WI38 (cell line): ENCODE data around the gene TNFRSF25.
"Not testable (repeated sequence)": the region's sequence is repeated elsewhere in the genome, so short reads cannot be mapped to it uniquely, and the experiment has no call there.

Experiments
- H3K4me3 ChIP-seq: 2 replicates; pipeline ENCODE4 v1.5.1; 2011; ENCODE audit warnings: low read depth, mild to moderate bottlenecking, control low read depth, low read length
- TF ChIP-seq, protein P1 (sequence below): IDR thresholded peaks from 2 replicates; pipeline ENCODE4 v1.5.1; 2012; ENCODE audit warnings: low read depth, mild to moderate bottlenecking, control low read depth, low read length

The TNFRSF25 gene

DNA sequence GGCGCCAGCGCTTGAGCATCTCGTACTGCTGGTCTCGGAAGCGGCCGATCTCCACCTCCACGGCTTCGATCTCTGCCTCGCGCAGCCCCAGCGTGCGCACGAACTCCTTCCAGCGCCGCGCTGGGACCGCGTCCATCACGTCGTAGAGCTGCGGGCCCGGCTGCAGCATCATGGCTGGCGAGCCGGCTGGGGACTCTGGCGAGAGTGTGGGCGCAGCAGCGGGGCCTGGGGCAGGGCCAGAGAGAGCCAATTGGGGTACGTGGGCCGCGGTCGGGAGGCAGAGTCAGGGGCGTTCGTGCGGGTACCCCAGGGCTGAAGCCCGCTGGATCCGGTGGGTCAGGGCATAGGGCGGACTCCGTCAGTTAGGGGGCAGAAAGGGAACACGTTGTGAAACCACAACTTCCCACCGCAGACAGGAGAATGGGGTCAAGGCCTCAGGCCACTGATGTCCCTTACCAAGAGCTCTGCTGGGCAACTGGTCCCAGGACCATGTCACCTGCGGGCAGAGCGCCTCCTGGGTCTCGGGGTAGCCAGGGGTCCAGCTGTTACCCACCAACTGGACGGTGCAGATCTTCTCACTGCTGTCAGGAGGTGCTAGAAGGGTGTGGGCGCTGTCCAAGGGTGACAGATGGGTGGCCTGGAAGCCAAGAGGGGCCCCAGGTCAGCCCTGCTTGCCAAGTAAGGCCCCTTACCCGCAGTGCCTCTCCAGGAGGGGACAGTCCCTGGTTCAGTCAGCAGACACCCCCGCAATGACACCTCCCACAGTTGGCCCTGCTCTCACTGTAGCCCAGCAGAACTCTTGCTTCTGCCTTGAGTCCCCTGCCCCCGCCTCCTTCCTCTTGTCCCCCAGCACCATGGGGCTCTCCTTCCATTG, 4.2 kb downstream of the TNFRSF25 start:
- TF ChIP-seq, protein P1, sequence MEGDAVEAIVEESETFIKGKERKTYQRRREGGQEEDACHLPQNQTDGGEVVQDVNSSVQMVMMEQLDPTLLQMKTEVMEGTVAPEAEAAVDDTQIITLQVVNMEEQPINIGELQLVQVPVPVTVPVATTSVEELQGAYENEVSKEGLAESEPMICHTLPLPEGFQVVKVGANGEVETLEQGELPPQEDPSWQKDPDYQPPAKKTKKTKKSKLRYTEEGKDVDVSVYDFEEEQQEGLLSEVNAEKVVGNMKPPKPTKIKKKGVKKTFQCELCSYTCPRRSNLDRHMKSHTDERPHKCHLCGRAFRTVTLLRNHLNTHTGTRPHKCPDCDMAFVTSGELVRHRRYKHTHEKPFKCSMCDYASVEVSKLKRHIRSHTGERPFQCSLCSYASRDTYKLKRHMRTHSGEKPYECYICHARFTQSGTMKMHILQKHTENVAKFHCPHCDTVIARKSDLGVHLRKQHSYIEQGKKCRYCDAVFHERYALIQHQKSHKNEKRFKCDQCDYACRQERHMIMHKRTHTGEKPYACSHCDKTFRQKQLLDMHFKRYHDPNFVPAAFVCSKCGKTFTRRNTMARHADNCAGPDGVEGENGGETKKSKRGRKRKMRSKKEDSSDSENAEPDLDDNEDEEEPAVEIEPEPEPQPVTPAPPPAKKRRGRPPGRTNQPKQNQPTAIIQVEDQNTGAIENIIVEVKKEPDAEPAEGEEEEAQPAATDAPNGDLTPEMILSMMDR, result no peak
- H3K4me3 ChIP-seq, result no peak overlapping the region

GRCh38 chr1:6461051-6461530, 4.9 kb downstream of the TNFRSF25 start:
- TF ChIP-seq, protein P1, result no peak
- no peak overlapping the region for H3K4me3 ChIP-seq

GRCh38 chr1:6460301-6461050, 5.5 kb downstream of the TNFRSF25 start:
- TF ChIP-seq, protein P1, result no peak
- no peak overlapping the region for H3K4me3 ChIP-seq

- no peak overlapping the region for H3K4me3 ChIP-seq
- TF ChIP-seq, protein P1, result no peak
Measured at GRCh38 chr1:6459850-6460265, 6.1 kb downstream of the TNFRSF25 start.

DNA sequence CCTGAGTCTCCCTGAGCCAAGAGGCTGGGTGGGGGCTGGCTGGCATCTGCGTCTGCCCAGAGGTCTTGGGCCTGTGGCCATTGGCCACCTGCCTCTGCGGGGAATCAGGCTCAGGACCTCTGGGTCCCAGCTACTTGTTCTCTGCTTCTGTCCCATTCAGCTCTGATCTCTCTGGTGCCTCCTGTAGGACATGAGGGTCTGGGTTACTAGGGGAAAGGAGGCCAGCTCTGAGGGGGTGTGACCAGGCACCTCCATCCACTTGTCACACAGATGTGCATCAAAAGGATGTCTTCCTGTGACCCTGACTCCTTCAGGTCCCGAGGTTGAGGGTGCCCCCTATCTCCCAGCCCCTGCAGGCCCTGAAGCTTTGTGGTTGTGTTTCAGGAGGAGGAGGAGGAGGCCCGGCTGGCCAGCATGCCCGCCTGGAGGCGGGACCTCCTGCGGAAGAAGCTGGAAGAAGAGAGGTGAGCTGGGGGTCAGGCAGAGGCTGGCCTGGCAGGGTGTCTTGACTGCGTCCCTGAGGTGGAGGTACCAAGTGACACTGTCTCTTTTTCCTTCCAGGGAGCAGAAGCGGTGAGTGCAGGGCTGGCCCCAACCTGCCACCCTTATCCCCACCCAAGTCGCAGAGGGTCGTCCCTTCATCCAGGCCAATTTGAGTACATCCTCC, 9.0 kb downstream of the TNFRSF25 start:
- no peak overlapping the region for H3K4me3 ChIP-seq
- TF ChIP-seq, protein P1, result no peak

DNA sequence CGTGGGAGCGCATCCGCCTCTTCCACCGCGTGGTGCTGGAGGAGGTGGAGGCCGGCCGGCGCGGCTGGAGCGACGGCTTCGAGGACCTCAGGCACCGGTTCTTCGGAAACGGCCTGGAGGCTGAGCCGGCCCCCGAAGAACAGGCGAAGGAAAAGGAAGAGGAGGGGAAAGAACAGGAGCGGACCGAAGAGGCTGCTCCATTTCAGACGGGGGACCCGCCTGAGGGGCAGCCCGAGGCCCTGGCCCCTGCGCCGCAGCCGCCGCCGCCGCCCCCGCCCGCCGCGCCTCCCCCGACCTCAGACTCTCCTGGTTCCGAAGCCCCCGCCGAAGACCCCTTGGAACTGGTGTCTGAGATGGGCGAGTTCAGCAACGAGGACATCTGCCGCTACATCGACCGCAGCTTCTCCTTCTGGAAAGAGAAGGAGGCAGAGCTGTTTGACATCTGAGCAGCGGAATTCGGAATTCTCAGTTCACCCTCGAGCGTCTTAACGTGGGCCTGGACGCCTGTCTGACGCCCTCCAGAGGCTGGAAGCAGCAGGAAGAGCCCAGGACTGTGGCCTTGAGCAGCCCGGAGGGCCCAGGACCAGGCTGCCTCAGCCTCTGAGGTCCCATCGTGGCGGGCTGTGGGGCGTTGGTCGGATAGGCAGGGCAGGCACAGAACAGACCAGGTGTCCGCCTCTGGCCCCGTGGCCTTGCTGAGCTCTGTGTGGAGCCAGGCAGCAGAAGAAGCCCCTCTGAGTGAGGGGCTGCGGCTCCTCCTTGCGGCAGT, 10.0 kb downstream of the TNFRSF25 start:
- H3K4me3 ChIP-seq, result not testable (repeated sequence)
